ENCODE results near the gene POGLUT2.

The POGLUT2 gene

DNA sequence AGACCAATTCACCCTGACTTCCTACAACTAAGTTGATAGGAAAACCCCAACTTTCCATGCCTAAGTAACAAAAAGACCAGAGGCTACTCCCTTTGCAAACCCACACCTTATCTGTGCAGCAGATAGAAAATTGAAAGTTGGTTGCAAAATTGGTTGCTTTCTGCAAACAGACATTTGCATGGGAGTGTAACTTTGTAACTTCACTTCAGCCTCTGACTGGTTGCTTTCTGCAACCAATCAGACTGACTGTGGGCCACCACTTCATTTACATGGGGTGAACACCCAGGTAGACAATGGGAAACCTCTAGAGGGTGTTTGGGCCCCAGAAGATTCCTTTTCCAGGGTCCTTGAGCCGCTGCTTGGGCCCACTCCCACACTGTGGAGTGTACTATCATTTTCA lies 35.0 kb downstream of the POGLUT2 start:
- DNase-seq, result no peak

DNA sequence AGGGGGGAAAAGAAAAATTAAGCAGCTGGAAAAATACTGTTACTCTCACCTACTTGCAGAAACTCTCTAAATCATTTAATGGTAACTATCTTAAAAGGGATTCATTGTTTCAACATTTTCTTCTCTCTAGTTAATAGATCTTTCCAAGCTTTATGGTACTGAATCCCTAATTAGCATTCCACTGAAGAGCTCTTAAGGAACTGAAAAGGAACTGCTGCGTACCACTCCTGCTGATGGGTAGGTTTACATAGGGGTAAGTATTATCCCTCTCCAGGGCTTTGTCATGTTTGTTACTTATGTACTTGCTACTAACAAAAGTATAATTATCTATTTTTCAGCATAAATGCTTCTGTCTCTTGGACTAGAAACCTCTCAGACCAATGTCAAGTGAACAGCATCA lies 37.7 kb downstream of the POGLUT2 start:
- DNase-seq, result no peak

DNA sequence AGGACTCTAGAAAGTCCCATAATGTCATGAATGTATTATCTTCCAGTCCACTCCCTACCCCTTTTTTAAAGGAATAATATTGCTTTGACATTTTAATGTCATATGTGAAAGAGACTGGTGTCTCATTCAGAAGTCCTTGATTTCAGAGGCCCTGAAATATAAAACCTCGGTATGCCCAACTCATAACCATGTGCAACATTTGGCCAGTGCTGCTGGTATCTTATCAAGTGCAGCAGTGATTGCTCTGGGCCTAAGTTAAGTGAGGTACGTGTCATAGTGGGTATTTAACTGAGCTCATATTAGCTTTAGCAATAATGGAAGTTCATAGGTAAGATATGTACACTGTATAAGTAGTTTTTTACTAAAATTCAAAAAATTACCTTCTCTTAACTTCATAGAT lies 39.9 kb downstream of the POGLUT2 start:
- DNase-seq, result no peak

DNA sequence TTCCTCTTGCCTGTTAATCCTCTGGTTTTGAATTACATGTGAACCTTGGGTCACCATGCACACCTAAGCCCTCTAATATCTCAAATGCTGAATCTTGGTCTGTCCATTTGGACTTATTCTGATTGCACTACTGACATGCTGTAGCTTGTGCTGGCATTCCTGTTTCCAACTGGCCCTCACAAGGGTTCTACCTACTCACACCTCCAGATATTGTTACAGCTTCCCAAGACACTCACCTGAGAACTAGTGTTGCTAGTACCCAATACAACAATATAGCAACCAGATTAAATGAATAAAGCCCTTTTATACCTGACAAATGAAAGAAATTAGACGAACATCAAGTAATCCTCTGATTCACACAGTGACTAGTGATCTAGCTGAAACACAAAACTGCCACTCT lies 41.8 kb downstream of the POGLUT2 start:
- no peak for DNase-seq

DNA sequence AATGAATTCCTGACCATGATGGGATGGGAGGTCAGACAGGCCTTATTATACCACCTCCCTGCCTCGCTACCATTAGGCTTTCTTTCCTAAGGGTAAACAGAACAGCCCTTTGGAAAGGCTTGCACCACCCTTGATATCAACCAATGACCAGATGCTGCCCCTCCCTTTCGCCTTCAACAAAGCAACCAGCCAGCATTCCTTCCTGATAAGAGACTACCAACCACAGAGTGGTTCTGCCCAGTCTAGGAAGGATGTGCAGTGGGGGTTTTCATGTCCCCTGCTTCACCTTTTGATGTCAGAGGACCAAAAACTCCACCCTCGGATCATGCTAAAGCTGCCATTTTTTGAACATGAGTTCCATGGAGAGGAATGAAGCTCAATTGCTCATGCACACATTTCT lies 46.9 kb downstream of the POGLUT2 start:
- DNase-seq, result no peak

DNA sequence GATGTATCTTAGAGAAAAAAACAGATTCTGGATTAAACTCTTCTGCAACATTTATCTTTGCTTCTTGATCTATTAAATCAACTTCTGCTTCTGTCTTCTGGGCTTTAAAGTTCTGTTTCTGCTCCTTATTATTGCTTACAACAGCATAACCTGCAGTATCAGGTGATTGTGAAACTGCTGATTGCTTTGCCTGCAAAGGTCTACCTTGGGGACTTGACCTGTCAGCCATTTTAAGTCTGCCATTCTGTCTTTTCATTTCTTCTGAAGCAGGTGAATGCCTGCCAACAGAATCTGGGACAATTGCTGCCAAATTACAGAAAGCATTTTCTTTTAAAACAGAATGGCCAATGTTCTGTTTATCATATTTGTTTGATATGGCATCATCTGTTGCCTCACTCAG lies 56.3 kb downstream of the POGLUT2 start:
- DNase-seq, result no peak

DNA sequence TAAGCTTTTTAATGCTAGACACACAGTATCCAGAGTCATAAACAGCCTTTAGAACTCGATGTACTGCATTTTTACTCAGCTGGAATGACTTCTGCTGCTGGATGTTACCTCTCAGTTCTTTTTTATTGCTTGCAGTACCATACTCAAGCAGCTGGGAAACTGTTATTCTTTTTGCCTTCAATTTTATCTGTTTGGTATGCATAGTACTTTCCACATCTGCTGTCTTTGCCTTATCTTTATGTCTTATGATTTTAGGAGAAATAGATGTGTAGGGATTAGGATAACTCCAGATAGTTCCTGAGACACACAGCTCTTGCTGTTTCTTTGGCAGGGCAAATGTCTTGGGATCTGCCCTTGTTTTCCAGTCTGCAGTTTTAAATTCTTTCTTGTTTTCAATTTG lies 56.7 kb downstream of the POGLUT2 start:
- no peak for DNase-seq
